ENCODE data around the gene S1PR2. TPM values are rescaled to one million over a fixed set of nuclear protein-coding genes. Genes with fewer than 3 reads are reported as not detected.

S1PR2 gene
- total RNA-seq, 4 donors from 2014 or later = 15.1 to 16.8 (median 15.9) TPM

GRCh38 chr19:10195199-10195519, 36.0 kb downstream of the S1PR2 start:
- TF ChIP-seq CTCF (IDR thresholded peaks at IDR 0.05) = no peak
- ATAC-seq (ENCODE audit: low FRiP score) = no peak
- no peak for DNase-seq (ENCODE audit: low spot score)

GRCh38 chr19:10194500-10195198, 36.5 kb downstream of the S1PR2 start, which contains the start of gene DNMT1:
DNMT1 (minus strand) TSS chr19:10194953; CDS start chr19:10194899, 54 bp downstream.
- no peak for TF ChIP-seq CTCF (IDR thresholded peaks at IDR 0.05)
- ATAC-seq (ENCODE audit: low FRiP score) (peak; percentile 99), DNase-seq (ENCODE audit: low spot score) (peak; percentile 80)

GRCh38 chr19:10193790-10194499, 37.2 kb downstream of the S1PR2 start:
- TF ChIP-seq CTCF (IDR thresholded peaks at IDR 0.05) = no peak
- ATAC-seq (ENCODE audit: low FRiP score) (peak; percentile 37), DNase-seq (ENCODE audit: low spot score) (no peak)

- ATAC-seq (ENCODE audit: low FRiP score) = no peak
- no peak for DNase-seq (ENCODE audit: low spot score)
- no peak for TF ChIP-seq CTCF (IDR thresholded peaks at IDR 0.05)
Observed at GRCh38 chr19:10192922-10193321, 38.2 kb downstream of the S1PR2 start.

- DNase-seq (ENCODE audit: low spot score) (no peak), ATAC-seq (ENCODE audit: low FRiP score) (no peak)
- no peak for TF ChIP-seq CTCF (IDR thresholded peaks at IDR 0.05)
Observed at GRCh38 chr19:10191347-10191746, 39.8 kb downstream of the S1PR2 start.

GRCh38 chr19:10190026-10190425, 41.1 kb downstream of the S1PR2 start:
- TF ChIP-seq CTCF (IDR thresholded peaks at IDR 0.05) = no peak
- ATAC-seq (ENCODE audit: low FRiP score) (no peak), DNase-seq (ENCODE audit: low spot score) (no peak)

GRCh38 chr19:10189616-10190015, 41.5 kb downstream of the S1PR2 start:
- DNase-seq (ENCODE audit: low spot score) (no peak), ATAC-seq (ENCODE audit: low FRiP score) (no peak)
- TF ChIP-seq CTCF (IDR thresholded peaks at IDR 0.05) = no peak
